Suprapubic skin (tissue), 4 donors: ENCODE measurements around the gene ACYP1.

Experiments used
- EP300 ChIP-seq: sonication (generic); formaldehyde crosslinking; IDR thresholded peaks from one replicate; pipeline ENCODE4 v1.6.1; 2017; ENCODE audit warnings: antibody characterized with exemption
- POLR2A ChIP-seq, 2 donors: fragments of 450-650 bp; IDR thresholded peaks; one replicate each; pipeline ENCODE4 v1.6.1; 2017; ENCODE audit warnings: antibody characterized with exemption in 2 of 2, mild to moderate bottlenecking in 2 of 2, moderate library complexity in 2 of 2
- POLR2AphosphoS5 ChIP-seq, 3 donors: sonication (generic); formaldehyde crosslinking; IDR thresholded peaks; one replicate each; pipeline ENCODE4 v1.6.1; 2017; ENCODE audit warnings: antibody characterized with exemption in 3 of 3
- TF ChIP-seq, protein P1 (sequence below), 2 donors: fragments of 200-600 bp in 1 of 2; fragments of 450-650 bp in 1 of 2; sonication (generic) in 1 of 2; IDR thresholded peaks; one replicate each; pipeline ENCODE4 v1.5.1; 2016 to 2019; ENCODE audit warnings: antibody characterized with exemption in 2 of 2, mild to moderate bottlenecking in 1 of 2, moderate library complexity in 1 of 2

DNA sequence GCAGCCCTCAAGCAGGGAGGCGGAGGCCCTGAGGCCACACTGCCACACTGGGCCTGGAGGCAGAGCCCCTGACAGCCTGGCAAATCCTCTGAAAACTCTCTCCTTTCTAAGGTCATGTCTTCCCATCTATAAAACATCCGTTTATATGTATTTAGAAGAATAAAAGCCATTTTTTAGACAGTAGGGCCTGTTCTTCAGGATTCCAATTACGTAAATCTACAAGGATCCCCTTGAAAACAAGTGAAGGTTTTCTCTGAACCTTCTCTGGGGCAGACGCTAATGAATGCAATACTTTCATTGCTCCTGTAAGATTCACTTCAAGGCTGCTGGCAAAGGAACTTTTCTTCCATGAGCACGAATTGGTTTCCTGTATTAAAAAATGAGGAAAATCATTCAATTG, 48.3 kb downstream of the ACYP1 start:
- TF ChIP-seq POLR2AphosphoS5 (IDR thresholded peaks at IDR 0.05) = no peak
- TF ChIP-seq, protein P1, sequence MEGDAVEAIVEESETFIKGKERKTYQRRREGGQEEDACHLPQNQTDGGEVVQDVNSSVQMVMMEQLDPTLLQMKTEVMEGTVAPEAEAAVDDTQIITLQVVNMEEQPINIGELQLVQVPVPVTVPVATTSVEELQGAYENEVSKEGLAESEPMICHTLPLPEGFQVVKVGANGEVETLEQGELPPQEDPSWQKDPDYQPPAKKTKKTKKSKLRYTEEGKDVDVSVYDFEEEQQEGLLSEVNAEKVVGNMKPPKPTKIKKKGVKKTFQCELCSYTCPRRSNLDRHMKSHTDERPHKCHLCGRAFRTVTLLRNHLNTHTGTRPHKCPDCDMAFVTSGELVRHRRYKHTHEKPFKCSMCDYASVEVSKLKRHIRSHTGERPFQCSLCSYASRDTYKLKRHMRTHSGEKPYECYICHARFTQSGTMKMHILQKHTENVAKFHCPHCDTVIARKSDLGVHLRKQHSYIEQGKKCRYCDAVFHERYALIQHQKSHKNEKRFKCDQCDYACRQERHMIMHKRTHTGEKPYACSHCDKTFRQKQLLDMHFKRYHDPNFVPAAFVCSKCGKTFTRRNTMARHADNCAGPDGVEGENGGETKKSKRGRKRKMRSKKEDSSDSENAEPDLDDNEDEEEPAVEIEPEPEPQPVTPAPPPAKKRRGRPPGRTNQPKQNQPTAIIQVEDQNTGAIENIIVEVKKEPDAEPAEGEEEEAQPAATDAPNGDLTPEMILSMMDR (IDR thresholded peaks at IDR 0.05) = no peak
- TF ChIP-seq POLR2A (IDR thresholded peaks at IDR 0.05) = no peak
- TF ChIP-seq EP300 = no peak
